Measurements from ENCODE around the gene HTRA3. TPM values are rescaled to one million over a fixed set of nuclear protein-coding genes. Genes with fewer than 3 reads are reported as not detected.

The HTRA3 gene
- total RNA-seq, 2 donors from 2014 or later: 52.6 to 55.5 TPM

GRCh38 chr4:8319061-8319460 lies 49.5 kb downstream of the HTRA3 start:
- H3K27me3 ChIP-seq (replicated peaks; ENCODE audit: insufficient read depth): no peaks in the 10 kb centered on the region
- TF ChIP-seq CTCF (IDR thresholded peaks at IDR 0.05): no peak
- H3K4me3 ChIP-seq: no peak overlapping the region
- H3K27ac ChIP-seq: no peak overlapping the region
- ATAC-seq (ENCODE audit: insufficient number of reproducible peaks, low FRiP score, low read depth) (no peak), DNase-seq (ENCODE audit: low spot score) (no peak)
- H3K36me3 ChIP-seq: no peaks in the 10 kb centered on the region
- H3K9me3 ChIP-seq: no peaks in the 10 kb centered on the region
- peaks cover 12 to 32% of the 10 kb centered on the region in 2 donors for H3K4me1 ChIP-seq (ENCODE audit: control insufficient read depth in 1 of 2, low read depth in 2 of 2)

GRCh38 chr4:8319731-8320385 lies 50.3 kb downstream of the HTRA3 start:
- ATAC-seq (ENCODE audit: insufficient number of reproducible peaks, low FRiP score, low read depth) (no peak), DNase-seq (ENCODE audit: low spot score) (no peak)
- no peaks in the 10 kb centered on the region for H3K36me3 ChIP-seq
- no peak overlapping the region for H3K4me3 ChIP-seq
- H3K9me3 ChIP-seq: no peaks in the 10 kb centered on the region
- TF ChIP-seq CTCF (IDR thresholded peaks at IDR 0.05): no peak
- H3K4me1 ChIP-seq (ENCODE audit: control insufficient read depth in 1 of 2, low read depth in 2 of 2): peaks cover 20 to 40% of the 10 kb centered on the region in 2 donors
- no peaks in the 10 kb centered on the region for H3K27me3 ChIP-seq (replicated peaks; ENCODE audit: insufficient read depth)
- peak overlapping the region in 1 of 2 donors; percentile 43 for H3K27ac ChIP-seq

- TF ChIP-seq CTCF (IDR thresholded peaks at IDR 0.05): no peak
- H3K9me3 ChIP-seq: no peaks in the 10 kb centered on the region
- peaks cover 24 to 43% of the 10 kb centered on the region in 2 donors for H3K4me1 ChIP-seq (ENCODE audit: control insufficient read depth in 1 of 2, low read depth in 2 of 2)
- no peak overlapping the region for H3K4me3 ChIP-seq
- peak overlapping the region in 1 of 2 donors; percentile 43 for H3K27ac ChIP-seq
- no peak for ATAC-seq (ENCODE audit: insufficient number of reproducible peaks, low FRiP score, low read depth)
- H3K36me3 ChIP-seq: no peaks in the 10 kb centered on the region
- H3K27me3 ChIP-seq (replicated peaks; ENCODE audit: insufficient read depth): no peaks in the 10 kb centered on the region
- DNase-seq (ENCODE audit: low spot score): no peak
These were observed 50.8 kb downstream of the HTRA3 start for GRCh38 chr4:8320386-8320750.

GRCh38 chr4:8321220-8321619 lies 51.7 kb downstream of the HTRA3 start:
- H3K27ac ChIP-seq: no peak overlapping the region
- H3K27me3 ChIP-seq (replicated peaks; ENCODE audit: insufficient read depth): no peaks in the 10 kb centered on the region
- no peak for TF ChIP-seq CTCF (IDR thresholded peaks at IDR 0.05)
- no peaks in the 10 kb centered on the region for H3K36me3 ChIP-seq
- no peaks in the 10 kb centered on the region for H3K9me3 ChIP-seq
- ATAC-seq (ENCODE audit: insufficient number of reproducible peaks, low FRiP score, low read depth) (no peak), DNase-seq (ENCODE audit: low spot score) (no peak)
- H3K4me3 ChIP-seq: no peak overlapping the region
- H3K4me1 ChIP-seq (ENCODE audit: control insufficient read depth in 1 of 2, low read depth in 2 of 2): peaks cover 17 to 36% of the 10 kb centered on the region in 2 donors

GRCh38 chr4:8321771-8322170 lies 52.2 kb downstream of the HTRA3 start:
- no peak overlapping the region for H3K27ac ChIP-seq
- H3K4me1 ChIP-seq (ENCODE audit: control insufficient read depth in 1 of 2, low read depth in 2 of 2): peaks cover 16 to 30% of the 10 kb centered on the region in 2 donors
- ATAC-seq (ENCODE audit: insufficient number of reproducible peaks, low FRiP score, low read depth): no peak
- H3K36me3 ChIP-seq: no peaks in the 10 kb centered on the region
- no peak for TF ChIP-seq CTCF (IDR thresholded peaks at IDR 0.05)
- H3K9me3 ChIP-seq: no peaks in the 10 kb centered on the region
- H3K4me3 ChIP-seq: no peak overlapping the region
- DNase-seq (ENCODE audit: low spot score): no peak
- H3K27me3 ChIP-seq (replicated peaks; ENCODE audit: insufficient read depth): no peaks in the 10 kb centered on the region

All from thoracic aorta (tissue), 2 donors.